Cardiac muscle cell (in vitro differentiated cells and primary cell): ENCODE results near the gene ANKRD26. TPM values are rescaled to one million over a fixed set of nuclear protein-coding genes. Genes with fewer than 3 reads are reported as not detected.

Source experiments
- DNase-seq, 2 donors: peaks; one replicate each; pipeline versions ENCODE4 v3.0.0 to v3.0.0-alpha.2; 2010 to 2017; ENCODE audit warnings: low read depth in 1 of 2, low spot score in 1 of 2
- H3K27ac ChIP-seq: fragments of 200-600 bp; sonication (generic); 2 replicates; pipeline ENCODE4 v1.5.1; 2016
- H3K27me3 ChIP-seq: fragments of 200-600 bp; sonication (generic); 2 replicates; pipeline ENCODE4 v1.6.0; 2016; ENCODE audit warnings: control low read depth
- H3K36me3 ChIP-seq: fragments of 200-600 bp; sonication (generic); 2 replicates; pipeline ENCODE4 v1.5.1; 2016; ENCODE audit warnings: control low read depth
- H3K4me1 ChIP-seq: fragments of 200-600 bp; sonication (generic); 2 replicates; pipeline ENCODE4 v1.8.1; 2017; ENCODE audit warnings: low read depth, mild to moderate bottlenecking, mixed run types
- H3K4me3 ChIP-seq: fragments of 200-600 bp; sonication (generic); 2 replicates; pipeline ENCODE4 v1.5.1; 2016; ENCODE audit warnings: mild to moderate bottlenecking
- H3K9me3 ChIP-seq: fragments of 200-600 bp; sonication (generic); 2 replicates; pipeline ENCODE4 v1.5.1; 2017; ENCODE audit warnings: low read depth, mild to moderate bottlenecking, control low read depth
- CTCF ChIP-seq: IDR thresholded peaks from 2 replicates; pipeline ENCODE4 v1.5.1; 2012; ENCODE audit warnings: low read depth, mild to moderate bottlenecking, low read length
- polyA plus RNA-seq: library from polyadenylated mRNA; unstranded; fragments of >200 nt; fragmentation: Nextera tagmentation; extraction: Ambion mirVana; gene quantifications from 2 replicates; pipeline ENCODE4 v1.2.1, GENCODE V29; 2016
- total RNA-seq: library from RNA; depleted of rRNA; stranded (reverse); fragments of >200 nt; gene quantifications from 2 replicates; pipeline ENCODE4 v1.2.3, GENCODE V29; 2016

The ANKRD26 gene
- total and polyA plus RNA-seq, 2 experiments from 2014 or later, result 16.1 to 25.0 TPM

GRCh38 chr10:27134371-27134770 lies 34.1 kb upstream of the ANKRD26 start:
- no peaks in the 10 kb centered on the region for H3K27me3 ChIP-seq
- no peak for TF ChIP-seq CTCF
- H3K9me3 ChIP-seq, result no peaks in the 10 kb centered on the region
- H3K27ac ChIP-seq, result no peak overlapping the region
- peaks cover 62% of the 10 kb centered on the region for H3K36me3 ChIP-seq
- DNase-seq, result no peak
- H3K4me3 ChIP-seq, result no peak overlapping the region
- no peaks in the 10 kb centered on the region for H3K4me1 ChIP-seq

GRCh38 chr10:27108165-27108564 lies 7.9 kb upstream of the ANKRD26 start:
- Histone ChIP-seq H3K27ac (no peak overlapping the region), H3K9me3 (no peaks in the 10 kb centered on the region), H3K27me3 (no peaks in the 10 kb centered on the region), H3K4me1 (no peaks in the 10 kb centered on the region), H3K4me3 (no peak overlapping the region), H3K36me3 (peaks cover 28% of the 10 kb centered on the region)
- DNase-seq, result no peak
- no peak for TF ChIP-seq CTCF

GRCh38 chr10:27104919-27105318 lies 4.6 kb upstream of the ANKRD26 start:
- TF ChIP-seq CTCF, result no peak

GRCh38 chr10:27100813-27101347 lies 586 bp upstream of the ANKRD26 start:
- peak overlapping the region; percentile 87 for H3K27ac ChIP-seq
- DNase-seq, result no peak
- TF ChIP-seq CTCF, result no peak

More at GRCh38 chr10:27104919-27105318, 4.6 kb upstream of the ANKRD26 start:
- Histone ChIP-seq H3K9me3 (no peaks in the 10 kb centered on the region), H3K36me3 (peaks cover 3% of the 10 kb centered on the region), H3K4me1 (no peaks in the 10 kb centered on the region), H3K27ac (no peak overlapping the region), H3K4me3 (no peak overlapping the region), H3K27me3 (no peaks in the 10 kb centered on the region)
- no peak for DNase-seq

GRCh38 chr10:27099448-27099847 lies 846 bp downstream of the ANKRD26 start:
- Histone ChIP-seq H3K4me3 (peak overlapping the region; percentile 51), H3K27ac (peak overlapping the region; percentile 87), H3K4me1 (peaks cover 5% of the 10 kb centered on the region), H3K36me3 (peaks cover 3% of the 10 kb centered on the region), H3K9me3 (no peaks in the 10 kb centered on the region), H3K27me3 (no peaks in the 10 kb centered on the region)
- DNase-seq, result no peak
- no peak for TF ChIP-seq CTCF

More at GRCh38 chr10:27100813-27101347, 586 bp upstream of the ANKRD26 start:
- no peaks in the 10 kb centered on the region for H3K27me3 ChIP-seq
- H3K4me3 ChIP-seq, result peak overlapping the region; percentile 51
- H3K9me3 ChIP-seq, result no peaks in the 10 kb centered on the region
- peaks cover 5% of the 10 kb centered on the region for H3K4me1 ChIP-seq
- no peaks in the 10 kb centered on the region for H3K36me3 ChIP-seq
